Caco-2 (cell line): ENCODE results near the gene PKN1. TPM values are rescaled to one million over a fixed set of nuclear protein-coding genes. Genes with fewer than 3 reads are reported as not detected.

ENCODE experiments used
- BruUV-seq: library from RNA; stranded (reverse); fragments of 400-500 nt; replicated peaks from 2 replicates; lab custom pipeline; 2021; lab: Mats Ljungman, UMichigan
- CTCF ChIA-PET: fragments of 300-600 bp; sonication (Branson Sonifier 250); formaldehyde crosslinking; loops from one replicate; lab custom pipeline; 2022; ENCODE audit warnings: antibody characterized with exemption; lab: Charles Lee
- POLR2A ChIA-PET: fragments of 300-600 bp; sonication (Branson Sonifier 250); formaldehyde crosslinking; loops from one replicate; lab custom pipeline; 2022; ENCODE audit warnings: antibody characterized with exemption; lab: Charles Lee
- DNase-seq, 2 experiments: peaks; one replicate each; pipeline versions ENCODE4 v3.0.0 to v3.0.0-alpha.2; 2020 to 2022
- H3K27me3 ChIP-seq: replicated peaks from 2 replicates; pipeline ENCODE4 v1.6.0; 2011; ENCODE audit warnings: low read length; ENCODE audit not compliant: control insufficient read depth, insufficient read depth
- H3K36me3 ChIP-seq: 2 replicates; pipeline ENCODE4 v1.5.1; 2011; ENCODE audit warnings: low read length; ENCODE audit not compliant: control insufficient read depth, insufficient read depth
- H3K4me1 ChIP-seq: fragments of 250-450 bp; sonication (Bioruptor Pico); 2 replicates; pipeline ENCODE4 v1.5.1; 2020; ENCODE audit warnings: mild to moderate bottlenecking
- H3K4me3 ChIP-seq: 2 replicates; pipeline ENCODE4 v1.5.1; 2011; ENCODE audit warnings: low read depth, mild to moderate bottlenecking, control low read depth, low read length
- H3K9me3 ChIP-seq: fragments of 250-450 bp; sonication (Bioruptor Pico); 2 replicates; pipeline ENCODE4 v1.5.1; 2020; ENCODE audit warnings: mild to moderate bottlenecking, moderate library complexity
- H3K27ac Mint-ChIP-seq: one replicate; pipeline ENCODE4 v1.8.0; 2022; ENCODE audit warnings: mixed read lengths; ENCODE audit not compliant: unreplicated experiment
- H3K27me3 Mint-ChIP-seq: one replicate; pipeline ENCODE4 v1.8.0; 2022; ENCODE audit warnings: mixed read lengths; ENCODE audit not compliant: insufficient read depth, unreplicated experiment
- H3K36me3 Mint-ChIP-seq: one replicate; pipeline ENCODE4 v1.8.0; 2022; ENCODE audit warnings: mild to moderate bottlenecking, mixed read lengths; ENCODE audit not compliant: insufficient read depth, unreplicated experiment
- H3K4me1 Mint-ChIP-seq: one replicate; pipeline ENCODE4 v1.8.0; 2022; ENCODE audit warnings: low read depth, mixed read lengths; ENCODE audit not compliant: unreplicated experiment
- H3K4me3 Mint-ChIP-seq: one replicate; pipeline ENCODE4 v1.8.0; 2022; ENCODE audit warnings: mild to moderate bottlenecking, moderate library complexity, mixed read lengths; ENCODE audit not compliant: unreplicated experiment
- H3K9me3 Mint-ChIP-seq: one replicate; pipeline ENCODE4 v1.8.0; 2022; ENCODE audit warnings: mixed read lengths; ENCODE audit not compliant: unreplicated experiment
- intact Hi-C: fragments of 100-400 bp; cut with micrococcal nuclease; formaldehyde crosslinking; loops from one replicate; pipeline ENCODE4 v1.10.0; 2022; ENCODE audit not compliant: unreplicated experiment
- total RNA-seq: library from RNA; stranded (reverse); gene quantifications from 2 replicates; pipeline ENCODE4 v1.2.3, GENCODE V29; 2022
- TF ChIP-seq, protein P1 (sequence below), 2 experiments: fragments of 200-600 bp in 1 of 2; IDR thresholded peaks; 1 replicate in 1 of 2; 2 replicates in 1 of 2; pipeline versions ENCODE4 v1.5.1 to v1.8.0; 2011 to 2022; ENCODE audit warnings: antibody characterized with exemption in 1 of 2, control low read depth in 1 of 2, inconsistent platforms in 1 of 2, low read depth in 1 of 2, low read length in 1 of 2, mild to moderate bottlenecking in 1 of 2, moderate library complexity in 1 of 2; ENCODE audit not compliant: insufficient read depth in 1 of 2, severe bottlenecking in 1 of 2, unreplicated experiment in 1 of 2

The PKN1 gene
- total RNA-seq, 1 experiment from 2014 or later, result 102 TPM

DNA sequence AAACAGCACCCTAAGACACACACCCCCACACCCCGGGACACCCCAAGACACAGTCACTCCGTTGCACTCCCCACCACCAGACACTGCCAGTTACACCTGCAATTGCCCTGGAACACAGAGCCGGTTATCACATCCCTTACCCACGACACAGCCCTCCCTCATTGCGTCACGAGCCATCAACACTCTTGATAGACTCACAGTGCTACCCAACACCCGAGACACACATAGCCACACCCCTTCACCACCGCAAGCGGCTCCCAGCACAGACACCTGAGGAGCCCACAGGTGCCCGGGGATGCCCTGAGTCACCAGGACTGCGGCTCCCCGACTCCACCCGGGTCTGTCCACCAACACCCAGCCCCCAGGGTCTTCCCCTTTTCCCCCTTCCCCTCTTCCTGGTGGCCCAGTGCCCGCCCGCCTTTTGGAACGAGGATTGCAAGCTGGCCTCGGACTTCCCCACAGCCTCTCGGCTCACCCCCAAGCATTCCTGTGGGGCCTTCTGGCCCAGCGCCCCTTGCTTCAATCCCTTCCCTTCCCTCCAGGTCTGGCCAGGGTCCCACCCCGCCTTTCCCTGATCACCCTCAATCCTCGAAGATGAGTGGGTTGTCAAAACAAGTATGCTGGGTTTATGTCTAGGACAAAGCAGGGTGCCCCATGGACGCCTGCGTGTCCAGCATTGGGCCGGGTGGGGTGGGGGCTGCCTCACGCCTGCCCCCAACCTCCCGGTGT is 43.7 kb downstream of the PKN1 start:
- no peak overlapping the region for H3K4me3 Mint-ChIP-seq

DNA sequence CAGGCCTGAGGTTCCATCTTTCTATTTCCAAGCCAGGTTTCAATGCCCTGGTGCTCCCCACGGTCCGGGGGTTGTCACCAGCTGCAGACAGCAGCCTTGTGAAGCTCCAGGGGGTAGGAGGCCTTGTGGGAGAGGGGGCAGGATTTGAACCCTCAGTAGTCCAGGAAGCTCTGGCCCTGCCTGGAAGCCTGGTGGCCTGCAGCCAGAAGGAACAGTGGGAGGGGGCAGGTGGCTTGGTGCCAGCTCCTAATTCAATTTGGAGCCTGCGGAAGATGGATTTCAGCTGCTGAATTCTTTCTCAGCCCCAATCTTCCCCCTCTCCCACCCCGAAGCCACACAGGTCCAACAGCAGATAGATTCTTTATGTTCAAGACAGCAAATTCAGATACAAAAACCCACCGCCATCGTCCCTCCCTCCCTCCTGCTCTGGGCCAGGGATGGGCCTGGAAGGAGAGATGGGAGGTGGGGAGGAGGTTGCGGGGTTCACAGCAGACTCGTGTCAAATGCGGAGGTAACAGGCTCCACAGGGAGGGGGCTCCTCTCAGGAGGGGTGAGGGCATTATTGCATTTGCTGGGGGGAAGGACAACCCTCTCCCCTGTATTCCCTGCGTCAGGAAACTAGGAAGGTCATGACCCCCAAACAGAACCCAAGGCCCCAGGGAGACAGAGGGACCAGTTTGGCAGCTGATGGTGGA is 44.5 kb downstream of the PKN1 start:
- TF ChIP-seq, protein P1, sequence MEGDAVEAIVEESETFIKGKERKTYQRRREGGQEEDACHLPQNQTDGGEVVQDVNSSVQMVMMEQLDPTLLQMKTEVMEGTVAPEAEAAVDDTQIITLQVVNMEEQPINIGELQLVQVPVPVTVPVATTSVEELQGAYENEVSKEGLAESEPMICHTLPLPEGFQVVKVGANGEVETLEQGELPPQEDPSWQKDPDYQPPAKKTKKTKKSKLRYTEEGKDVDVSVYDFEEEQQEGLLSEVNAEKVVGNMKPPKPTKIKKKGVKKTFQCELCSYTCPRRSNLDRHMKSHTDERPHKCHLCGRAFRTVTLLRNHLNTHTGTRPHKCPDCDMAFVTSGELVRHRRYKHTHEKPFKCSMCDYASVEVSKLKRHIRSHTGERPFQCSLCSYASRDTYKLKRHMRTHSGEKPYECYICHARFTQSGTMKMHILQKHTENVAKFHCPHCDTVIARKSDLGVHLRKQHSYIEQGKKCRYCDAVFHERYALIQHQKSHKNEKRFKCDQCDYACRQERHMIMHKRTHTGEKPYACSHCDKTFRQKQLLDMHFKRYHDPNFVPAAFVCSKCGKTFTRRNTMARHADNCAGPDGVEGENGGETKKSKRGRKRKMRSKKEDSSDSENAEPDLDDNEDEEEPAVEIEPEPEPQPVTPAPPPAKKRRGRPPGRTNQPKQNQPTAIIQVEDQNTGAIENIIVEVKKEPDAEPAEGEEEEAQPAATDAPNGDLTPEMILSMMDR (IDR thresholded peaks at IDR 0.05; ENCODE audit: insufficient read depth in 1 of 2, low read depth in 1 of 2, low read length in 1 of 2, severe bottlenecking in 1 of 2, unreplicated experiment in 1 of 2), result no peak
- intact Hi-C loops, result loop anchor here (10.0 kb wide), 1 partner anchor 113 kb away; no protein-coding TSS in a partner anchor
- H3K9me3 Mint-ChIP-seq, result no peaks in the 10 kb centered on the region
- peaks cover 15% of the 10 kb centered on the region for H3K4me1 Mint-ChIP-seq
- Histone ChIP-seq H3K36me3 (no peaks in the 10 kb centered on the region; the same call in 1 of the 2 replicates), H3K4me3 (no peak overlapping the region), H3K27me3 (no peaks in the 10 kb centered on the region), H3K9me3 (no peaks in the 10 kb centered on the region), H3K4me1 (no peaks in the 10 kb centered on the region)
- no peak overlapping the region for H3K27ac Mint-ChIP-seq
- no TSS peak for BruUV-seq
- peaks cover 49% of the 10 kb centered on the region for H3K36me3 Mint-ChIP-seq
- no peaks in the 10 kb centered on the region for H3K27me3 Mint-ChIP-seq
- CTCF ChIA-PET, result no interaction called here
- no peak overlapping the region for H3K4me3 Mint-ChIP-seq
- DNase-seq, result no peak
- POLR2A ChIA-PET, result interaction anchor here (0.6 kb wide), 1 partner anchor 16 kb away, joined by 3 read pairs; no protein-coding TSS in a partner anchor

More for the DNA sequence above, 43.7 kb downstream of the PKN1 start:
- H3K9me3 ChIP-seq, result no peaks in the 10 kb centered on the region
- no peak overlapping the region for H3K4me3 ChIP-seq
- Mint-ChIP-seq H3K27me3 (no peaks in the 10 kb centered on the region), H3K27ac (peak overlapping the region; percentile 6), H3K9me3 (no peaks in the 10 kb centered on the region), H3K4me1 (peaks cover 15% of the 10 kb centered on the region), H3K36me3 (peaks cover 50% of the 10 kb centered on the region)
- ChIA-PET POLR2A (no interaction called here), CTCF (no interaction called here)
- DNase-seq, result peak in 1 of 2 experiments; percentile 45
- intact Hi-C loops, result loop anchor here (10.0 kb wide), 1 partner anchor 112 kb away; no protein-coding TSS in a partner anchor
- TF ChIP-seq, protein P1 (IDR thresholded peaks at IDR 0.05; ENCODE audit: insufficient read depth in 1 of 2, low read depth in 1 of 2, low read length in 1 of 2, severe bottlenecking in 1 of 2, unreplicated experiment in 1 of 2), result no peak
- H3K4me1 ChIP-seq, result no peaks in the 10 kb centered on the region; the same call in 1 of the 2 replicates
- BruUV-seq, result no TSS peak
- no peaks in the 10 kb centered on the region; the same call in 1 of the 2 replicates for H3K36me3 ChIP-seq
- H3K27me3 ChIP-seq, result no peaks in the 10 kb centered on the region

DNA sequence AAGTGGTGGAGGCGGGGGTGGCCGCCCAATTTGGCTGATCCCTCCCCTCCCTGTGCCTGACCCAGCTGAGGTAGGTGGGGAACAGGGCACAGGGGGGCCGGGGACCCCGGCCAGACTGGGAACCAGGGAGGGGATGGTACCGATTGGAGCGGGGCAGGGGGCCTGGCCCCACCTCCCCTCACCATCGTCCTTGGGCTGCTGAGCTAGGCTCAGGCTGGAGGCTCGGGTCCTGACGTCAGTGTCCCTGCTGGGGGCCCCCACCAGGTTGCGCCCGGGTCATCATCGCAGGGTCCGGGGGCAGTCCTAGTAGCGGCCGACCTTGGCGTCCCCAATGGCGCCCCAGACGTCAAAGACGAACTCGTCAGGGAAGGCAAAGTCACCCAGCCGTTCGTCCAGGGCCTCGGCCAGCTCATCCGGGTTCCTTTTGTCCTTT is 45.0 kb downstream of the PKN1 start:
- no peaks in the 10 kb centered on the region for H3K27me3 ChIP-seq
- CTCF ChIA-PET, result no interaction called here
- no peak for DNase-seq
- Mint-ChIP-seq H3K36me3 (peaks cover 48% of the 10 kb centered on the region), H3K27me3 (no peaks in the 10 kb centered on the region), H3K4me1 (peaks cover 15% of the 10 kb centered on the region), H3K27ac (no peak overlapping the region), H3K9me3 (no peaks in the 10 kb centered on the region), H3K4me3 (no peak overlapping the region)
- POLR2A ChIA-PET, result interaction anchor here (0.6 kb wide), 1 partner anchor 15 kb away, joined by 3 read pairs; no protein-coding TSS in a partner anchor
- TF ChIP-seq, protein P1 (IDR thresholded peaks at IDR 0.05; ENCODE audit: insufficient read depth in 1 of 2, low read depth in 1 of 2, low read length in 1 of 2, severe bottlenecking in 1 of 2, unreplicated experiment in 1 of 2), result no peak
- no peak overlapping the region for H3K4me3 ChIP-seq
- intact Hi-C loops, result loop anchor here (10.0 kb wide), 1 partner anchor 113 kb away; no protein-coding TSS in a partner anchor
- no peaks in the 10 kb centered on the region for H3K9me3 ChIP-seq
- TSS peak; percentile 90 for BruUV-seq
- no peaks in the 10 kb centered on the region; the same call in 1 of the 2 replicates for H3K36me3 ChIP-seq
- no peaks in the 10 kb centered on the region for H3K4me1 ChIP-seq
